Prostate gland (tissue), 2 donors: ENCODE data around the gene SLC26A9. TPM values are rescaled to one million over a fixed set of nuclear protein-coding genes. Genes with fewer than 3 reads are reported as not detected.
"Not testable (repeated sequence)": the region's sequence is repeated elsewhere in the genome, so short reads cannot be mapped to it uniquely, and the experiment has no call there.

Experiments
- DNase-seq: peaks from one replicate; pipeline ENCODE4 v3.0.0-alpha.2; 2019; ENCODE audit warnings: low spot score
- H3K27ac ChIP-seq, 2 donors: fragments of 200-600 bp; sonication (generic); 2 replicates each; pipeline ENCODE4 v1.5.1; 2017 to 2019
- H3K27me3 ChIP-seq: fragments of 200-600 bp; sonication (generic); replicated peaks from 2 replicates; pipeline ENCODE4 v1.5.1; 2019; ENCODE audit not compliant: insufficient read depth
- H3K36me3 ChIP-seq, 2 donors: fragments of 200-600 bp; sonication (generic); 1 replicate in 1 of 2; 2 replicates in 1 of 2; pipeline versions ENCODE4 v1.5.1 to v1.8.1; 2017 to 2019
- H3K4me1 ChIP-seq: fragments of 200-600 bp; sonication (generic); replicated peaks from 2 replicates; pipeline ENCODE4 v1.5.1; 2019
- H3K4me3 ChIP-seq, 2 donors: fragments of 200-600 bp; sonication (generic); 2 replicates each; pipeline ENCODE4 v1.5.1; 2017 to 2019
- H3K9me3 ChIP-seq: fragments of 200-600 bp; sonication (generic); 2 replicates; pipeline ENCODE4 v1.5.1; 2017
- CTCF ChIP-seq, 4 experiments: fragments of 200-600 bp in 2 of 4; fragments of 450-650 bp in 2 of 4; sonication (generic) in 2 of 4; IDR thresholded peaks; 1 replicate in 3 of 4; 2 replicates in 1 of 4; pipeline ENCODE4 v1.5.1; 2016 to 2019; ENCODE audit warnings: antibody characterized with exemption in 4 of 4, mild to moderate bottlenecking in 2 of 4, moderate library complexity in 2 of 4
- POLR2A ChIP-seq: fragments of 450-650 bp; IDR thresholded peaks from one replicate; pipeline ENCODE4 v1.6.1; 2016; ENCODE audit warnings: antibody characterized with exemption, mild to moderate bottlenecking
- POLR2AphosphoS5 ChIP-seq: sonication (generic); formaldehyde crosslinking; IDR thresholded peaks from one replicate; pipeline ENCODE4 v1.6.1; 2017; ENCODE audit warnings: antibody characterized with exemption
- whole genome bisulfite sequencing: methylation state at CpG from one replicate; pipeline ENCODE4 v1.1.5; 2018; 5-methylcytosine and 5-hydroxymethylcytosine counted together
- intact Hi-C: fragments of 100-400 bp; cut with DNase I; formaldehyde crosslinking; loops from one replicate; pipeline ENCODE4 v1.14.2; 2022
- total RNA-seq, 2 donors: library from RNA; depleted of rRNA; stranded (reverse); fragments of >200 nt; gene quantifications; one replicate each; pipeline ENCODE4 v1.1.0, GENCODE V29; 2016

Gene SLC26A9
- total RNA-seq, 2 donors from 2014 or later, result 0.09 TPM; not detected in 1

DNA sequence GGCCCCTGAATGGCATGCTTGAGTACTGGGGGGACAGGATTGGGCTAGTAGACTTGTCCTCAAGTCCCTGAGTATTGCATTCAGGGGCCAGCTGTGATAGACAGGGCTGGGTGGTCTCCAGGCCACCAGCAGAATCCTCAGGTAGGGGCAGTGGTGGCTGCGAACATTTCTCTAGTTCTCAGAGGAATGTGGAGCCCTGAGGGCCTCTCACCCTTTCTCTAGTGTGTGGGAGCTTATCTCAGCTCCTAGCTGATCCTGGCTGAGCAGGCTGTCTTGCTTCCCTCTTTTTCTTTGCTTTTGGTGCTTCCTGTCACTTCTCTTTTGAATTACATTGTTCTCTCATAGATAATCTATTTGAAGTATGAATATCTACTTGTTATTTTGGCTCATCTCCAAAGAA, 63.3 kb downstream of the SLC26A9 start:
- Histone ChIP-seq H3K36me3 (no peaks in the 10 kb centered on the region), H3K4me1 (no peaks in the 10 kb centered on the region), H3K27me3 (no peaks in the 10 kb centered on the region), H3K27ac (no peak overlapping the region), H3K4me3 (no peak overlapping the region), H3K9me3 (no peaks in the 10 kb centered on the region)
- no peak for DNase-seq
- intact Hi-C loops, result no loop called here
- TF ChIP-seq POLR2A (no peak), POLR2AphosphoS5 (no peak), CTCF (IDR thresholded peaks at IDR 0.05) (no peak)
- 89% methylated on average over 1 of the region's 1 CpG for WGBS

- no peaks in the 10 kb centered on the region for H3K36me3 ChIP-seq
- TF ChIP-seq POLR2AphosphoS5 (no peak), POLR2A (no peak), CTCF (IDR thresholded peaks at IDR 0.05) (no peak)
- H3K9me3 ChIP-seq, result no peaks in the 10 kb centered on the region
- no peaks in the 10 kb centered on the region for H3K27me3 ChIP-seq
- no peak overlapping the region for H3K4me3 ChIP-seq
- H3K27ac ChIP-seq, result no peak overlapping the region
- H3K4me1 ChIP-seq, result no peaks in the 10 kb centered on the region
- intact Hi-C loops, result no loop called here
- DNase-seq, result no peak
Measured at GRCh38 chr1:205878026-205878425, 65.2 kb downstream of the SLC26A9 start.

- H3K27ac ChIP-seq, H3K9me3 ChIP-seq, H3K4me3 ChIP-seq, H3K4me1 ChIP-seq, H3K27me3 ChIP-seq, H3K36me3 ChIP-seq, DNase-seq, intact Hi-C loops: not testable (repeated sequence)
Measured at GRCh38 chr1:205873148-205873547, 70.1 kb downstream of the SLC26A9 start.

DNA sequence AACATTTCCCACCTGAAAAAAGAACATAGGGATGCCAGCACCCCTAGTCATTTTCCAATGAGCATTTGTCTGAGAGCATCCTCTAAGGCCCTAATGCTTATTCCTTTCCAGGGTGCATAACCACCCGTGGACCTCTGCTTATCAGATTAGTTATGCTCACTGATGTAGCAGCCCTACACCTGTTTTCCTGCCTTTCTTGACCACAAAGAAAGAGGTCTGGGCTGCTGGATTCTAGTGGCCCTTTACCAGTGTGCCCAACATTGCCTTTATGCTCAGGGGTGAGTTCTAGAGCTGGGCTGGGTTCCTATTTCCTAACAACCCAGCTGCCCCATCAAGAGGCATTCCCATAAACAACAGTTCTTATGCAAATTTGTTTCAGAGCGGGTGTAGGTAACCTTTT, 73.0 kb downstream of the SLC26A9 start:
- 86% methylated on average over 2 of the region's 2 CpGs for WGBS
- no peak overlapping the region for H3K4me3 ChIP-seq
- no peaks in the 10 kb centered on the region for H3K4me1 ChIP-seq
- intact Hi-C loops, result no loop called here
- no peak for TF ChIP-seq CTCF (IDR thresholded peaks at IDR 0.05)
- no peak for TF ChIP-seq POLR2A
- no peak for TF ChIP-seq POLR2AphosphoS5
- no peaks in the 10 kb centered on the region for H3K9me3 ChIP-seq
- no peak overlapping the region for H3K27ac ChIP-seq
- H3K27me3 ChIP-seq, result no peaks in the 10 kb centered on the region
- no peak for DNase-seq
- no peaks in the 10 kb centered on the region for H3K36me3 ChIP-seq

Other genes starting within 250 kb of the SLC26A9 start
- 100 to 1,000 TPM; 102 to 111 TPM for gene NUCKS1, start 193.3 kb downstream of the SLC26A9 start, total RNA-seq
- 10 to 100 TPM; 18.6 to 36.7 TPM for gene RAB29, start 168.0 kb downstream of the SLC26A9 start, total RNA-seq
- gene SLC41A1, start 130.3 kb downstream of the SLC26A9 start, total RNA-seq, result 100 to 1,000 TPM in 1 of 2 donors, 10 to 100 TPM in 1; 20.3 to 114 TPM
- not detected for gene PM20D1, start 93.3 kb downstream of the SLC26A9 start, total RNA-seq
- 10 to 100 TPM; 16.1 to 17.5 TPM for gene RAB7B, start 59.9 kb upstream of the SLC26A9 start, total RNA-seq
- gene CTSE, start 80.4 kb upstream of the SLC26A9 start, total RNA-seq, result not detected
- 1 to 10 TPM in 1 of 2 donors, not detected in 1; 3.9 TPM for gene RHEX, start 109.7 kb upstream of the SLC26A9 start, total RNA-seq
- not detected for gene AVPR1B, start 173.9 kb upstream of the SLC26A9 start, total RNA-seq